ENCODE results near the gene SLC4A8.

The SLC4A8 gene

DNA sequence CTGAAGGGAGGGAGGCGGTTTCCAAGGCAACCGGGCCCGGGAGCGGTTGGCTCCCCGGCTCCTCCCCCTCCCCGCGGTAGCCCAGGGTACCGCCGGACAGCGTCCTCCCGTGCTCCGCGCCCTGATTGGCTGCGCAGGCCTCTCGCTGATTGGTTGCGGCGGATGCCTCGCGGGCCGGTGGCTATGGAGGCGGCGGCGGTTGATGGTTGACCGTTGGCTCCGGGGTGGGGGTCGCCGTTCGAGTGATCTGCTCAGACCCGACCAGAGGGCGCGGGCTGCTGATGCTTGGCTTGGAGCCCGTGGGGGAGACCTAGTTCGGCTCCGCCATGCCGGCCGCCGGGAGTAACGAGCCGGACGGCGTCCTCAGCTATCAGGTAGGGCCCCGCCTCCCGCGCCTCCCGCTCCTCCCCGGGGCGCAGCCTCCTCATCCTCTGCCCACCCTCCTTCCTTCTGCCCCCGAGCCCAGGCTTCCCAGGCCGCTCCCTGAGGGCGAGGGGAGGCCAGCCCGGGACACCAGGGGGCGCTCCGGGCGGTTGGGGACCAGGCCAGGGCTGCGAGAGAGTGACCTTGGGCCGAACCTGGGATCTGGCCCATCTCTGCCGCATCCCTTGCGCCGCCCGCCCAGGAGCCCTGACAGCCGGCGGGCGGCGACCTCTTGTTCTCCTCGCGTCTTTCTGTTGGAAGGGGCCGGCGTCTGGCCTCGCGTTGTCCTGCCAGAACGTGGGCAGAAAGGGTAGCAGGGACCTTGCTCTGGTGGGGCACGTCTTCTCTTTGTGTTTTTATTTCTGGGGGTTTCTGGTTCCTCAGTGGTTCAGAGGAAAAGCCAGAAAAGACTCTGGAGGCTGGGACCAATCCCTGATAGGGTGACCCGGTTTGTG, at the start of gene SLC4A8:
SLC4A8 (plus strand) TSS at position 170 of the 878 bp plus-strand sequence; CDS start at position 327, 157 bp downstream.
- DNase-seq, result peak; percentile 66

DNA sequence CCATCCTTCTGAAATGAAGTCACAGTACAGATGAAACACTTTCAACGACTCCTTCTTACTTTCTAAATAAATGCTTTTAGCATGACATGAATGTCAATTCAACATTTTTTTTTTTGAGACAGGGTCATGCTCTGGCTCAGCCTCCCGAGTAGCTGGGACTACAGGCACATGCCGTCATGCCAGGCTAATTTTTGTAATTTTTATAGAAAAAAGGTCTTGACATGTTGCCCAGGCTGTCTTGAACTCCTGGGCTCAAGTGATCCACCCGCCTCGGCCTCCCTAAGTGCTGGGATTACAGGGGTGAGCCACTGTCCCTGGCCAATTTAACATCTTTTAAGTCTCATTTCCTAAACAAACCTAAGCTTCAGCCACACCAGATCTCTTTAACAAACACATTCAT, 49.8 kb upstream of the SLC4A8 start:
- DNase-seq, result no peak

GRCh38 chr12:51377099-51377984, 47.3 kb upstream of the SLC4A8 start:
- no peak for DNase-seq

GRCh38 chr12:51378749-51379148, 45.9 kb upstream of the SLC4A8 start:
- DNase-seq, result no peak

DNA sequence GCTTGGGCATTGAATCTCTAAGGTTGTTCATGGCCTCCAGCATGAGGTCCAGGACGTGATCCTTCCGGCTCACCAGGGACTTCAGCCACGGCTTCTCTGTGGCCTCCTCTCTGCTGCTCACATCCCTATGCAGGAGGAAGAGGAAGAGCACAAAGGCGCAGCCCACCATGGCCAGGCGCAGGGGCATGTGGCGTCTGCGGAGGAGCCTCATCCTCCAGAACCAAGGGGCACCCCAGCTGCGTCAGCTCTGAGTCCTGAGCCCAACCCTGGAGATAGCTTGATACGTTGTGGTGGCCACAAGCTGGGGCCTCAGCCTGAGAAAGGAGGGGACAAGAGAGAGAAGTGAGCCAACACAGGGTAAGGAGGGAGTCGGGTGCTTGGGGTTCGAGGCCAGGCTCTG, 45.1 kb upstream of the SLC4A8 start:
- no peak for DNase-seq

DNA sequence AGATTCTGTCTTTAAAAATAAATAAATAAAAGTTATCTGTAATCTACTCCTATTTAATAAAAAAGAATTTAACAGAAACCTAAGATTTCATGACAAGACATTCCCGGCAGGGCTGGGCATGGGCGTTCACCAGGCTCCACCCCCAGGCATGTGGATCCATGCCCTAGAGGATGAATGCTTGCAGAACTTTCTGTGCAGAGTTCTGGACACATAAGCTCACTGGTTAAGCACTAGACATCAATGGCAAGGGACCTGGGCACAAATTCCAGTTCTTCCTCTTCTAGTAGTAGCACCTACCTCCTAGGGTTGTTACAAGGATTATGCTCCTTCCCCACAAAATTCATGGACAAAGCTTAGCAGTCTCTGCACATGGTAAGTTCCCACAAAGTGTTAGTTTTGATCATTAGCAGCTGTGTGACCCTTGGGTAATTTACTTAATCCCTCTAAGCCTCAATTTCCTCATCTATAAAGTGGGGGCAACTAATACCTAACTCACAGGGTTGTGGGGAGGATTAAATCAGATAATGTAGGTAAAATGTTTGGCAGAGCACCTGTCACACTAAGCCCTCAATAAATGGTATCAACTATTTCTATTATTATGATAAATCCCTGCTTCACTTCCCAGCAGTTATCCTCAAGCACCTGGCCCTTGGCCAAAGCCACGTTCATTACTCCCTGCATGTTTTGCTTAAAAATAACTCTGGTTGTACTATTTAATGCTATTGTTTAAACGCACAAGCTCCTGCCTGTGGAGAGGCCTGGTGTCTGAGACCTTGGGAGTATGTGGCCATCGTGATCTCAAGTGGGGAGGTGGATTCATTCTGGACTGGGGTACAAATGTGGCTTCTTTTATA, 43.2 kb upstream of the SLC4A8 start:
- no peak for DNase-seq

- no peak for DNase-seq
These were observed 42.5 kb upstream of the SLC4A8 start for GRCh38 chr12:51382173-51382572.

DNA sequence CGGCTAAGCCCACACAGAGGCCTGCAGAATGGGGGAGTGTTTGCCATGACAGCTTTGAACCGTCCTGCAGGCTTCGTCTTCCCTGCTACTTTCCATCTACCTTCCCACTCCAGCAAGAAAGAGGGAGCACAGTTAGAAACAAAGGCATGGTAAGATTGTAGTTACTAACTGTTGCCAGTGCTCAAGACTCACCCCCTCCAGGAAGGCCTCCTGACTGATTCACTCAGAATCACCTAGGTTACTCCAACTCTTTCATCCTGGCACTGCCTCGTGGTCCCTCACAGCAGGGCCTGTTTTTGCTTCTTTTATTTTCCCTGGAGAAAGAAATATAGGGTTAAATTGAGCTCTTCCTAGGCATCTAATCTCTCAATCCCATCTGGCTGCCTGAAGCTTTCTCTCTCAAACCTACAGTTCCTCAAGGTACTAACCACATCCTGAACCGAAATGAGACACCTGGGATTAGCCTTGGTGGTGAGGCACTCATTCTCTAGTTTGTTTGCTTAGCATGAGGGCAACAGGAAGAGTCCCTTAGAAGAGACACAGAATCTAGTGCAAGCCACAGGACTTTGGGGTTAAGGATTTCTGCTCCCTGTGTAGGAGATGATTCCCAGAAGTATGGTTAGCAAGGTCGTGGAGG, 41.2 kb upstream of the SLC4A8 start:
- no peak for DNase-seq

DNA sequence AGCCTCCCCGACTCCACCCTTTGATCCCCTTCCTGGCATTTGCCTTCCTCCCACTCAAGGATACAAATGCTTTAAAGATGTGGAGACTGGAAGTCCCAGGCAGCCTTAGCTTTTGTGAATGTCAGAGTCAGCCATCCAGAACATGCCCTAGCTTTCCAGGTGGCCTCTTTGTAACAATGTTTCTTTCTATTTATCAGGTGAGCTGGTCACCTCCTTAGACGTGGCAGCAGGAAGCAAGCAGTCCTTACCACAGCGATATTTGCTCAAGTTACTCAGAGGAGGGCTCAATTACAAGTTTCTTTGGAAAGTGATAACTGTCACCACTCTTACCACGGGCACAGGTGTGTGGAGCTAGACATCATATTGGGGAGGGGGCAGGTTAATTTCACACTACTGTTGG, 38.3 kb upstream of the SLC4A8 start:
- no peak for DNase-seq

DNA sequence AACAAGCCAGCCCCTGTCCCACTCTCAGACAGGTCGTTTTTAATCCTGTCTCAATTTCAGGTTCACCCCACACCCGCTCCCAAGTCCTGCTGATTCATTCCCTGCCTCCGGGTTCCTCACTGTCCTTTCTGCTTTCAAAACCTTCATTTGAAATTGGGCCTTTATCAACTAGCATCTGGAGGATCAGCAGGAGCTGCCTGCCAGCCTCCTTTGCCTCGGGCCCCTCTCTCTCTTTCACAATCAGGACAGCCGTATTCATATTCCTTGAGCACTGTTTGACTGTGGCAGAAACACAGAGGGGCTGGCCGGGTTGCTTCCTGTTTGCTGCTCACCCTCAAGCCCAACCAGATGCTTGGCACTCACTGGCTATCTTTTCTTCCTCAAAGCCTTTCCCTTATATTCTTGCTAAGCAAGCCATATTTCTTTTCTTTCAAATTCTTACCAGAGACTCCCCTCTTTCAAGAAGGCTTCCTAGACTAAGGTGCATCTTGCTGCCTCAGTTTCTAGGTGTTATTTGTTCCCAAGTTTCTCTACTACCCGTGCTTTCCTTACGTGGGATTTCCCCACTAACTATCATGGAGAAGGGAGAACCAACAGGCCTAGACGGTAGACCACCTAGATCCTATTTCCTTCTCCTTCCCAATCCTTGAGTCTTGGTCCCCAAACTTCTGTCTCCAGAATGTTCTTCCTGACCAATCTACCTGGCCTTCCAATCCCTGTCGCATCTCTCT, 36.4 kb upstream of the SLC4A8 start:
- no peak for DNase-seq

- DNase-seq, result no peak
These were observed 35.8 kb upstream of the SLC4A8 start for GRCh38 chr12:51388846-51389245.

GRCh38 chr12:51389302-51389999, 35.2 kb upstream of the SLC4A8 start:
- no peak for DNase-seq

DNA sequence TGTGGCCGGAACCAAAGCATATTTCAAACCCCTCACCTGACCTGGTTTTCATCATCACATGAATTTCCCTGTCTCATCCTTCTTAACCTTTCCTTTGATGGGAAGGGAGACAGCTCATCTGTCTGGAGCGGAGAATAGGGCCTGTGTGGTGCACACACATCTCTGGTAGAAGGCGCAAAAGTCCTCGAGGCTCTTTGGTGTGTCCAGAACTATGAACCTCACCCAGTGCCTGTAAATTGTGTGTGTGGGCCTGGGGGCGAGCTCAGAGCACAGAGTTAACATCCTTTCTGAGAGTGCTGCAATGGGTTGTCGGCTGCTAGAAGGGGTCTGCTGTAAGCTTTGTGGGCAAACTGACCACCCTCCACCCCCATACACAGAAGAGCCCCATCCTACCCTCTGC, 34.2 kb upstream of the SLC4A8 start:
- no peak for DNase-seq

- DNase-seq, result no peak
These were observed 33.7 kb upstream of the SLC4A8 start for GRCh38 chr12:51390891-51391282.

DNA sequence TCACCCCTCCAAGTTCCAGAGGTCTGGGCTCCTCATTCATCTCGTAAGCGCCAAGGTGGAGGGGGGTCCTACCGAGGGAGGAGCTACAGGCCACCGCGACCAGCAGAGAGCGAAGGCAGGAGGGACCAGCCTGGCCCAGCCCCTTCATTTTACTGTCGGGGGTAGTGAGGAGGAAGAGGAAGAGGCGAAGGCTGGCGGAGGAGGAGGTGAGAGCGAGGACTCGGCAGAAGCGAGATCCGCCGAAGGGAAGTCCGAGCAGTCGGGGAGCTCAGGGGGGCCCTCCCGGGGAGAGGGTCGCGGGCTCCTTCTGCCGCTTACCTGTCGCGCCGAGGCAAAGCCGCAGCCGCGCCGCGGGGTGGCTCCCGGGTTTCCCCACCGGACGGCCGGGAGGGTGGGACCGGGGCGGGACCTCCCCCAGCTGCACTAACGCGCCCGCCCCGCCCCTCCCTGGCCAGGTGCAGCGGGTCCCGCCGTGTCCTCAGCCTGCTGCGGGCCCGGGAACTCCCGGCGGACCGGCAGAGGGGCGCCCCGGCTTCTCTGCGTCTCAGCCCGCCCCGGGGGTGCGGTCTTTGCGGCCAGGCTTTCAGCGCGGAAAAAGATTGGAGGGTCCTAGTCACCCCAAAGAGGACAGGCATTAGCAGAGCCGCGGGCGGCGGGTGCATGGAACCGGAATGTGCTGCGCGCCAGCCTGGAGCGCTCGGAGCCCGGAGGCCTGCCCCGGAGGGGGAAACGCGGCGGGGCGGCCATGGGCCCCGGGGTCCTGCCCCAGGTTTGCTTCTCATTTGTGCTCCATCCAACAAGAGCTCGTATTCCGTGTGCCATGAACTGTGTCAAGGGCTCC, 33.1 kb upstream of the SLC4A8 start, which contains the start of gene GALNT6:
GALNT6 (minus strand) TSS at position 124 of the 841 bp plus-strand sequence. CDS start 11,625 bp downstream, outside the sequence.
- no peak for DNase-seq

GRCh38 chr12:51392556-51393237, 31.9 kb upstream of the SLC4A8 start:
- DNase-seq, result no peak

- DNase-seq, result no peak
These were observed 30.7 kb upstream of the SLC4A8 start for GRCh38 chr12:51393676-51394545.
